Prostate gland (tissue), 2 donors: ENCODE measurements around the gene SMARCE1. TPM values are rescaled to one million over a fixed set of nuclear protein-coding genes. Genes with fewer than 3 reads are reported as not detected.

Experiments used
- DNase-seq: peaks from one replicate; pipeline ENCODE4 v3.0.0-alpha.2; 2019; ENCODE audit warnings: low spot score
- H3K27ac ChIP-seq, 2 donors: fragments of 200-600 bp; sonication (generic); 2 replicates each; pipeline ENCODE4 v1.5.1; 2017 to 2019
- H3K27me3 ChIP-seq: fragments of 200-600 bp; sonication (generic); replicated peaks from 2 replicates; pipeline ENCODE4 v1.5.1; 2019; ENCODE audit not compliant: insufficient read depth
- H3K36me3 ChIP-seq, 2 donors: fragments of 200-600 bp; sonication (generic); 1 replicate in 1 of 2; 2 replicates in 1 of 2; pipeline versions ENCODE4 v1.5.1 to v1.8.1; 2017 to 2019
- H3K4me1 ChIP-seq: fragments of 200-600 bp; sonication (generic); replicated peaks from 2 replicates; pipeline ENCODE4 v1.5.1; 2019
- H3K4me3 ChIP-seq, 2 donors: fragments of 200-600 bp; sonication (generic); 2 replicates each; pipeline ENCODE4 v1.5.1; 2017 to 2019
- H3K9me3 ChIP-seq: fragments of 200-600 bp; sonication (generic); 2 replicates; pipeline ENCODE4 v1.5.1; 2017
- CTCF ChIP-seq, 4 experiments: fragments of 200-600 bp in 2 of 4; fragments of 450-650 bp in 2 of 4; sonication (generic) in 2 of 4; IDR thresholded peaks; 1 replicate in 3 of 4; 2 replicates in 1 of 4; pipeline ENCODE4 v1.5.1; 2016 to 2019; ENCODE audit warnings: antibody characterized with exemption in 4 of 4, mild to moderate bottlenecking in 2 of 4, moderate library complexity in 2 of 4
- POLR2A ChIP-seq: fragments of 450-650 bp; IDR thresholded peaks from one replicate; pipeline ENCODE4 v1.6.1; 2016; ENCODE audit warnings: antibody characterized with exemption, mild to moderate bottlenecking
- POLR2AphosphoS5 ChIP-seq: sonication (generic); formaldehyde crosslinking; IDR thresholded peaks from one replicate; pipeline ENCODE4 v1.6.1; 2017; ENCODE audit warnings: antibody characterized with exemption
- WGBS: methylation state at CpG from one replicate; pipeline ENCODE4 v1.1.5; 2018; 5-methylcytosine and 5-hydroxymethylcytosine counted together
- intact Hi-C: fragments of 100-400 bp; cut with DNase I; formaldehyde crosslinking; loops from one replicate; pipeline ENCODE4 v1.14.2; 2022
- total RNA-seq, 2 donors: library from RNA; depleted of rRNA; stranded (reverse); fragments of >200 nt; gene quantifications; one replicate each; pipeline ENCODE4 v1.1.0, GENCODE V29; 2016

The SMARCE1 gene
- total RNA-seq, 2 donors from 2014 or later = 65.7 to 82.0 TPM

DNA sequence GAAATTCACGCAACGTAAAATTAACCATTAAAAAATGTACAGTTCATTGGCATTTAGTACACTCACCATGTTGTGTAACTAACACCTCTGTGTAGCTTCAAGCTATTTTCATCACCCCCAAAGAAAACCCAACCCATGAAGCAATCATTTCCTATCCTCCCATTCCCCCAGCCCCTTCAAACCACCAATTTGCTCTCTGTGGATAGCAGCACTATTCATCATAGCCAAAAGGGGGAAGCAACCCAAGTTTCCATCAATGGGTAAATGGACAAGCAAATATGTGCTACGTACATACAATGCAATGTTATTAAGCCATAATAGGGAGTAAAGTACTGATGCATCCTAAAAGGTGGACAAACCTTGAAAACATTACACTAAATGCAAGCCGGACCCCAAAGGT, 28.3 kb upstream of the SMARCE1 start:
- no peaks in the 10 kb centered on the region for H3K9me3 ChIP-seq
- intact Hi-C loops = no loop called here
- DNase-seq = no peak
- H3K4me1 ChIP-seq = no peaks in the 10 kb centered on the region
- no peak overlapping the region for H3K4me3 ChIP-seq
- no peaks in the 10 kb centered on the region for H3K36me3 ChIP-seq
- no peaks in the 10 kb centered on the region for H3K27me3 ChIP-seq
- no peak for TF ChIP-seq CTCF (IDR thresholded peaks at IDR 0.05)
- no peak for TF ChIP-seq POLR2A
- no peak for TF ChIP-seq POLR2AphosphoS5
- no peak overlapping the region for H3K27ac ChIP-seq
- WGBS = 93% methylated on average over 4 of the region's 4 CpGs

DNA sequence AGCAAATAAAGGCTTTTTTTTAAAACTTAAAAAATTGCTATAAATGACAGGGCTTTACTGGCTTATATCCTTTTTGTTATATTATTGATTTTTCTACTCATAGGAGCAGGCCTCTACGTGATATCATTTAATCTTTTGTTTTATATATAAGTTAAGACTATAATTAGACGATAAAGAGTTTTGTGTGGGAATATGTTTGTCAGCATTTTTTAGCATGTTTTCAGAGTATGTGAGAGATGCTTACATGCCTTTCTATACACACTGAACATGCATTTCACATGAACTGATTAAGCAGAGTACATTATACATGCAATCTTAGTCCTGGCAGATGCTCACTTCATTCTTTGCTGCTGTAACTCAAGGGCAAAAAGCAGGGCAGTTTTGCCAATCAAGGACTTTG, 25.0 kb upstream of the SMARCE1 start:
- no peak for DNase-seq
- H3K27me3 ChIP-seq = no peaks in the 10 kb centered on the region
- H3K9me3 ChIP-seq = no peaks in the 10 kb centered on the region
- WGBS = 82% methylated on average over 2 of the region's 2 CpGs
- no peak overlapping the region for H3K27ac ChIP-seq
- no peaks in the 10 kb centered on the region for H3K4me1 ChIP-seq
- intact Hi-C loops = no loop called here
- H3K36me3 ChIP-seq = no peaks in the 10 kb centered on the region
- H3K4me3 ChIP-seq = no peak overlapping the region
- TF ChIP-seq CTCF (IDR thresholded peaks at IDR 0.05) (no peak), POLR2AphosphoS5 (no peak), POLR2A (no peak)

DNA sequence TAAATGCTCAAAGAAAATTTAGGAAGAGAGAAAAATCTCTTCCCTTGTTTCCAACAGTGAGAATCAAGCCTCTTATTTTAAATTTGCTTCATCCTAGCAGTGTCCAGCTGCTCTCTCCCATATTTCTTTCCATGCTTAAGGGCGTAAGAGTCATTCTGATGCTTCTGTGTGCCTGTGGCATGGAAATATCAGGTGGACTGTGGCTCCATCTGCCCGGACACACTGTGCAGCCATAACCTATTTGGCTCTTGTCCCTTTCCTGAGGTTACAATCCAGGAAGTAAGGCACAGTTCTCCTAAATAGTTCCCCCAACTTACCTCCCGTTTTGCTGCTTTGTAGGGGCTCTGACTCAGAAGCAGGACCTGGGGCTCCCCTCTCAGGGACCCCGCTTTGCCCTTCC, 23.7 kb upstream of the SMARCE1 start:
- Histone ChIP-seq H3K4me3 (no peak overlapping the region), H3K27ac (no peak overlapping the region), H3K9me3 (no peaks in the 10 kb centered on the region), H3K27me3 (no peaks in the 10 kb centered on the region), H3K36me3 (no peaks in the 10 kb centered on the region), H3K4me1 (no peaks in the 10 kb centered on the region)
- intact Hi-C loops = no loop called here
- no peak for TF ChIP-seq POLR2A
- TF ChIP-seq CTCF (IDR thresholded peaks at IDR 0.05) = no peak
- TF ChIP-seq POLR2AphosphoS5 = no peak
- 61% methylated on average over 4 of the region's 4 CpGs for WGBS
- no peak for DNase-seq

DNA sequence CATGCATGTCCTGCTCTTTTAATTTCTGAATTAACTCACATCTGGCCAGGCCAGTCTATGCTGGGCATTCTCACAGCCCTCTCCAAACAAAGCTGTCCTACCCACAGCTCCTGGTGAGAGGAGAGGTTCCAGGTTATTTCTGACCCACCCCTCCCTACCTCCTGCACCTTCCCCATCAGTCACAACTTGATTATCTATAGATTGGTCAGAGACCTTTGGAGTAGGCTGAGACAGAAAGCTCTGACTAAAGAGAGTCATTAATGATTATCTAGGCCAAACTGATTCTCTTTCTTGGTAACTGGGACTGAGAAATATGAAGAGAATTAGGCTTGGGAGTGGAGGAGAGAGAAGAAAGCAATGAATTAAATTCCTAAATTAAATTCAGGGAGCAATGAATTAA, 18.7 kb upstream of the SMARCE1 start:
- intact Hi-C loops = no loop called here
- no peaks in the 10 kb centered on the region for H3K4me1 ChIP-seq
- no peak for DNase-seq
- no peaks in the 10 kb centered on the region for H3K27me3 ChIP-seq
- TF ChIP-seq POLR2A (no peak), POLR2AphosphoS5 (no peak), CTCF (IDR thresholded peaks at IDR 0.05) (no peak)
- no peak overlapping the region for H3K4me3 ChIP-seq
- no peak overlapping the region for H3K27ac ChIP-seq
- H3K36me3 ChIP-seq = no peaks in the 10 kb centered on the region
- no peaks in the 10 kb centered on the region for H3K9me3 ChIP-seq

DNA sequence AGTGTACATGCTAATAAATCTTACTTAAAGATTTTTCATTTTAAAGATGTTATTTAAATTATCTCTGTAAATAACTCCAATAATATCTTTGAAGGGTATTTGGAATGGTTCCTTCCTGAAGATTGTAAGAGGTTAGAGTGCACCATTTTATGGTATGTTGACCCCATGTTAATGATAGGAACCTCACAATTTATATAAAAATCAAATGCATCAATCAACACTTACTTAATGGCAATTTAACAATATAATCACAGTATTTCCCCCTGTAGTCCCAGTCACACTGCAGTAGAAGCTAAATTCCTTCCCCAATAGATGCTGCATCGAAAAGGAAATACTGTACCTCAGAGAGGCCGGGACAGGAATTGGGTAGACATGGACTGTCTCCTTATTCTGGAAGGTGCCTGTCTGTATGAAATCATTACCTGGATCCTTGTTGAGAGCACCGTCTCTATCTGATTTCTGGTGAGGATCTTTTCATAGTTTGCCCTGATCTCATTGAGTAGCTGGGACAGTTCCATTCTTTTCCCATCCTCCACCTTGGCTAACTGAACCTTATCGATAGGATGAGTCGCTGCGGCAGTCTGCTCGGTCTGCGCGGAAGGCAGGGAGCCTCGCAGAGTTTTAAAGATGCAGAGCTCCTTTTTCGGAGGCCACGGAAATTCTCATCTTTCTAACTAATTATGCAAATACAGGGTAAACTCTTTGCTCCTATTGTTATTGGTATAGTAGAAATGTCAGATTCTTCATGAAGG, 17.1 kb upstream of the SMARCE1 start, which contains the start of gene KRT222:
KRT222 (minus strand) TSS at position 596 of the 752 bp plus-strand sequence; CDS start at position 518, 78 bp downstream.
- no peaks in the 10 kb centered on the region for H3K9me3 ChIP-seq
- no peak for TF ChIP-seq POLR2AphosphoS5
- TF ChIP-seq CTCF (IDR thresholded peaks at IDR 0.05) = no peak
- TF ChIP-seq POLR2A = no peak
- H3K4me3 ChIP-seq = peak within 1 kb of the TSS in 1 of 2 donors; percentile 11
- WGBS = 4% methylated on average over 12 of the region's 12 CpGs
- DNase-seq = no peak
- no peaks in the 10 kb centered on the region for H3K4me1 ChIP-seq
- H3K27me3 ChIP-seq = no peaks in the 10 kb centered on the region
- H3K27ac ChIP-seq = no peak within 1 kb of the TSS
- intact Hi-C loops = no loop called here
- no peaks in the 10 kb centered on the region for H3K36me3 ChIP-seq
